H1 (cell line): Measurements from ENCODE around the gene PRKN.

Source experiments
- CREB1 ChIP-seq: IDR thresholded peaks from 2 replicates; pipeline ENCODE4 v1.6.1; 2012; ENCODE audit warnings: inconsistent platforms
- CTCF ChIP-seq, 3 experiments: IDR thresholded peaks; 1 replicate in 2 of 3; 2 replicates in 1 of 3; pipeline versions ENCODE4 v1.5.1 to v1.6.1; 2011; ENCODE audit warnings: low read length in 3 of 3, mild to moderate bottlenecking in 3 of 3, inconsistent platforms in 2 of 3, low read depth in 1 of 3, moderate library complexity in 1 of 3; ENCODE audit not compliant: insufficient read depth in 1 of 3; ENCODE audit errors: control extremely low read depth in 1 of 3
- EP300 ChIP-seq, 2 experiments: IDR thresholded peaks; 1 replicate in 1 of 2; 2 replicates in 1 of 2; pipeline ENCODE4 v1.6.1; 2011 to 2012; ENCODE audit warnings: low read depth in 2 of 2, low read length in 2 of 2, mild to moderate bottlenecking in 2 of 2, borderline replicate concordance in 1 of 2, inconsistent platforms in 1 of 2, moderate library complexity in 1 of 2
- EZH2 ChIP-seq: fragments of 200-600 bp; sonication (generic); IDR thresholded peaks from 2 replicates; pipeline ENCODE4 v1.7.1; 2012; ENCODE audit warnings: low read depth, mild to moderate bottlenecking, moderate library complexity, low read length, inconsistent platforms; ENCODE audit not compliant: severe bottlenecking
- HDAC6 ChIP-seq: IDR thresholded peaks from one replicate; pipeline ENCODE4 v1.7.1; 2012; ENCODE audit warnings: low read depth, mild to moderate bottlenecking, inconsistent platforms, low read length, moderate library complexity
- MAFK ChIP-seq: IDR thresholded peaks from 2 replicates; pipeline ENCODE4 v1.6.1; 2012; ENCODE audit warnings: low read depth, mild to moderate bottlenecking, improper control_type of control experiment, low read length
- POLR2A ChIP-seq, 2 experiments: IDR thresholded peaks; 1 replicate in 1 of 2; 2 replicates in 1 of 2; pipeline ENCODE4 v1.6.1; 2011; ENCODE audit warnings: low read depth in 2 of 2, low read length in 2 of 2, mild to moderate bottlenecking in 2 of 2; ENCODE audit errors: control extremely low read depth in 1 of 2
- POLR2AphosphoS5 ChIP-seq: IDR thresholded peaks from 2 replicates; pipeline ENCODE4 v1.6.1; 2011; ENCODE audit warnings: low read depth, low read length
- TBP ChIP-seq: IDR thresholded peaks from 2 replicates; pipeline ENCODE4 v1.6.1; 2011; ENCODE audit warnings: low read depth, low read length, improper control_type of control experiment
- TCF12 ChIP-seq: IDR thresholded peaks from 2 replicates; pipeline ENCODE4 v1.6.1; 2011; ENCODE audit warnings: low read depth, mild to moderate bottlenecking, low read length
- ZNF274 ChIP-seq: IDR thresholded peaks from 2 replicates; pipeline ENCODE4 v1.7.0; 2012; ENCODE audit warnings: low read length, borderline replicate concordance; ENCODE audit errors: extremely low read depth

GRCh38 chr6:162187168-162187935, 540.2 kb downstream of the PRKN start:
- TF ChIP-seq HDAC6 (no peak), TBP (no peak), EP300 (IDR thresholded peaks at IDR 0.05; ENCODE audit: borderline replicate concordance in 1 of 2, low read depth in 2 of 2, low read length in 2 of 2) (no peak), POLR2A (IDR thresholded peaks at IDR 0.05; ENCODE audit: control extremely low read depth in 1 of 2, low read depth in 2 of 2, low read length in 2 of 2) (no peak), CTCF (IDR thresholded peaks at IDR 0.05; ENCODE audit: control extremely low read depth in 1 of 3, insufficient read depth in 1 of 3, low read depth in 1 of 3, low read length in 3 of 3) (no peak), EZH2 (no peak), POLR2AphosphoS5 (no peak), TCF12 (no peak), CREB1 (no peak), ZNF274 (no peak), MAFK (no peak)
